ENCODE results near the gene RIPOR1. TPM values are rescaled to one million over a fixed set of nuclear protein-coding genes. Genes with fewer than 3 reads are reported as not detected.

The RIPOR1 gene
- polyA plus RNA-seq, 1 of the 3 experiments (the other 2 are of a cell fraction): 24.7 TPM

GRCh38 chr16:67544844-67545664 is 16.4 kb downstream of the RIPOR1 start:
- Histone ChIP-seq H3K4me3 (ENCODE audit: low read depth in 2 of 2, low read length in 1 of 2) (no peak overlapping the region), H3K9me2 (no peaks in the 10 kb centered on the region), H3K36me3 (replicated peaks in 1 of 2; ENCODE audit: control insufficient read depth in 1 of 2, insufficient read depth in 2 of 2, low read length in 1 of 2) (peaks cover 34 to 52% of the 10 kb centered on the region in 2 experiments), H3K9me3 (no peaks in the 10 kb centered on the region), H3K4me1 (ENCODE audit: control insufficient read depth in 1 of 2, insufficient read depth in 2 of 2, low read depth in 1 of 2, low read length in 1 of 2) (no peaks in the 10 kb centered on the region), H3K27ac (ENCODE audit: low read depth in 2 of 2, low read length in 1 of 2) (no peak overlapping the region), H3K27me3 (ENCODE audit: insufficient read depth) (no peaks in the 10 kb centered on the region), H3F3A (replicated peaks; ENCODE audit: insufficient read depth) (peaks cover 12% of the 10 kb centered on the region), H3K4me2 (no peak overlapping the region), H2AFZ (ENCODE audit: low read depth) (no peak overlapping the region), H3K79me2 (ENCODE audit: insufficient read depth) (peaks cover 10% of the 10 kb centered on the region; the same call in 1 of the 2 replicates), H3K9ac (no peak overlapping the region), H4K20me1 (ENCODE audit: insufficient read depth) (peaks cover 31% of the 10 kb centered on the region)
- no peak for DNase-seq
- 90% methylated on average over 3 of the region's 15 CpGs for WGBS (ENCODE audit: low lambda C conversion rate)
- POLR2A ChIA-PET: no interaction called here
- CTCF ChIA-PET: interaction anchor here (0.9 to 15.5 kb wide), 11 partner anchors 9 to 123 kb away, joined by 3 to 263 read pairs (median 8); partner anchors contain the start of genes CARMIL2, CTCF and RIPOR1
- TF ChIP-seq RFX5 (IDR thresholded peaks at IDR 0.05; ENCODE audit: low read length): no peak
- no peak for TF ChIP-seq CHD2 (IDR thresholded peaks at IDR 0.05; ENCODE audit: low read length, partially characterized antibody)
- no peak for TF ChIP-seq NRF1 (IDR thresholded peaks at IDR 0.05; ENCODE audit: low read depth, low read length)
- TF ChIP-seq, protein P1, sequence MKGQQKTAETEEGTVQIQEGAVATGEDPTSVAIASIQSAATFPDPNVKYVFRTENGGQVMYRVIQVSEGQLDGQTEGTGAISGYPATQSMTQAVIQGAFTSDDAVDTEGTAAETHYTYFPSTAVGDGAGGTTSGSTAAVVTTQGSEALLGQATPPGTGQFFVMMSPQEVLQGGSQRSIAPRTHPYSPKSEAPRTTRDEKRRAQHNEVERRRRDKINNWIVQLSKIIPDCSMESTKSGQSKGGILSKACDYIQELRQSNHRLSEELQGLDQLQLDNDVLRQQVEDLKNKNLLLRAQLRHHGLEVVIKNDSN (IDR thresholded peaks at IDR 0.05; ENCODE audit: borderline replicate concordance, low read depth): no peak
- TF ChIP-seq RCOR1 (IDR thresholded peaks at IDR 0.05; ENCODE audit: low read length): no peak
- TF ChIP-seq TAF1 (IDR thresholded peaks at IDR 0.05; ENCODE audit: borderline replicate concordance, low read depth, low read length): no peak
- TF ChIP-seq, protein P2, sequence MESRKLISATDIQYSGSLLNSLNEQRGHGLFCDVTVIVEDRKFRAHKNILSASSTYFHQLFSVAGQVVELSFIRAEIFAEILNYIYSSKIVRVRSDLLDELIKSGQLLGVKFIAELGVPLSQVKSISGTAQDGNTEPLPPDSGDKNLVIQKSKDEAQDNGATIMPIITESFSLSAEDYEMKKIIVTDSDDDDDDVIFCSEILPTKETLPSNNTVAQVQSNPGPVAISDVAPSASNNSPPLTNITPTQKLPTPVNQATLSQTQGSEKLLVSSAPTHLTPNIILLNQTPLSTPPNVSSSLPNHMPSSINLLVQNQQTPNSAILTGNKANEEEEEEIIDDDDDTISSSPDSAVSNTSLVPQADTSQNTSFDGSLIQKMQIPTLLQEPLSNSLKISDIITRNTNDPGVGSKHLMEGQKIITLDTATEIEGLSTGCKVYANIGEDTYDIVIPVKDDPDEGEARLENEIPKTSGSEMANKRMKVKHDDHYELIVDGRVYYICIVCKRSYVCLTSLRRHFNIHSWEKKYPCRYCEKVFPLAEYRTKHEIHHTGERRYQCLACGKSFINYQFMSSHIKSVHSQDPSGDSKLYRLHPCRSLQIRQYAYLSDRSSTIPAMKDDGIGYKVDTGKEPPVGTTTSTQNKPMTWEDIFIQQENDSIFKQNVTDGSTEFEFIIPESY (IDR thresholded peaks at IDR 0.05; ENCODE audit: borderline replicate concordance, low read depth): no peak
- no peak for TF ChIP-seq ELF1 (IDR thresholded peaks at IDR 0.05)
- no peak for TF ChIP-seq USF2 (IDR thresholded peaks at IDR 0.05; ENCODE audit: borderline replicate concordance, low read depth, low read length)
- TF ChIP-seq NFIC (IDR thresholded peaks at IDR 0.05; ENCODE audit: borderline replicate concordance): no peak
- TF ChIP-seq, protein P3, sequence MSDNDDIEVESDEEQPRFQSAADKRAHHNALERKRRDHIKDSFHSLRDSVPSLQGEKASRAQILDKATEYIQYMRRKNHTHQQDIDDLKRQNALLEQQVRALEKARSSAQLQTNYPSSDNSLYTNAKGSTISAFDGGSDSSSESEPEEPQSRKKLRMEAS (IDR thresholded peaks at IDR 0.05; ENCODE audit: low read depth): no peak
- TF ChIP-seq GATA2 (CRISPR knock-in tag; IDR thresholded peaks at IDR 0.05): no peak
- no peak for TF ChIP-seq FOXM1 (IDR thresholded peaks at IDR 0.05; ENCODE audit: low read depth)

Data from SK-N-SH (cell line).